ENCODE measurements around the gene MSX1.

MSX1 gene

DNA sequence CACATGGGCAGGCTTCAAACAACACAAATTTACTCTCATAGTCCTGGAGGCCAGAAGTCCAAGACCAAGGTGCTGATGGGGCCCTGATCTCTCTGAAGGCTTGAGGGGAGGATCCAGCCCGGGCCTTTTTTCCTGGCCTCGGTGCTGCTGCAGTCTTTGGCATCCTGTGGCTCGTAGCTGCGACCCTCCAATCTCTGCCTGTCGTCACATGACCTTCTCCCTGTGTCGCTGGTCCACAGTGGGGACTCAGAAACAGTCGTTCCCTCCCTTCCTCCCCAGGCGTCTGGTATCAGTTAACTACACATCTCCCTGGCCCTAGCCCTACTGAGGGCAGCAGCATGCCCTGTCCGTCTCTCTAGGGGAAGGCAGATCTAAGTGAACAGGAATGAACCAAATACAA, 19.1 kb upstream of the MSX1 start:
- DNase-seq (ENCODE audit: low read depth in 3 of 3) = no peak

DNA sequence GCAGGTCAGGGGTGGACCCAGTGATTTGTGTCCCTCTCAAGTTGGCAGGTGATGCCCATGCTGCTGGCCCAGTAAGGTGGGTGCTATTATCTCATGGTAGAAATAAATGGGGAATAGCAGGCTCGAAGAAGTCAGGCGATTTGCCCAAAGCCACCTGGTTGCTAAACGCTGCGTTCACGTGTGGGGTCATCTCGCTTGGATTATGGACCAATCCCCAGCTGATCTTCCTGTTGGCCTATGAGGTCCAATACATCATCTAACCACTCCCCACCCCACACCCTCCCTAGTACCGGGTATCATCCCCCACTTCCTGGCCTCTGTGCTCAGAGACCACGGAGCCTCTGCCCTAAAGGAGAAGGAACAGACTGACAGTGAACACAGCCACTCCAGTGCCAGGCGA, 18.3 kb upstream of the MSX1 start:
- no peak for DNase-seq (ENCODE audit: low read depth in 3 of 3)

DNA sequence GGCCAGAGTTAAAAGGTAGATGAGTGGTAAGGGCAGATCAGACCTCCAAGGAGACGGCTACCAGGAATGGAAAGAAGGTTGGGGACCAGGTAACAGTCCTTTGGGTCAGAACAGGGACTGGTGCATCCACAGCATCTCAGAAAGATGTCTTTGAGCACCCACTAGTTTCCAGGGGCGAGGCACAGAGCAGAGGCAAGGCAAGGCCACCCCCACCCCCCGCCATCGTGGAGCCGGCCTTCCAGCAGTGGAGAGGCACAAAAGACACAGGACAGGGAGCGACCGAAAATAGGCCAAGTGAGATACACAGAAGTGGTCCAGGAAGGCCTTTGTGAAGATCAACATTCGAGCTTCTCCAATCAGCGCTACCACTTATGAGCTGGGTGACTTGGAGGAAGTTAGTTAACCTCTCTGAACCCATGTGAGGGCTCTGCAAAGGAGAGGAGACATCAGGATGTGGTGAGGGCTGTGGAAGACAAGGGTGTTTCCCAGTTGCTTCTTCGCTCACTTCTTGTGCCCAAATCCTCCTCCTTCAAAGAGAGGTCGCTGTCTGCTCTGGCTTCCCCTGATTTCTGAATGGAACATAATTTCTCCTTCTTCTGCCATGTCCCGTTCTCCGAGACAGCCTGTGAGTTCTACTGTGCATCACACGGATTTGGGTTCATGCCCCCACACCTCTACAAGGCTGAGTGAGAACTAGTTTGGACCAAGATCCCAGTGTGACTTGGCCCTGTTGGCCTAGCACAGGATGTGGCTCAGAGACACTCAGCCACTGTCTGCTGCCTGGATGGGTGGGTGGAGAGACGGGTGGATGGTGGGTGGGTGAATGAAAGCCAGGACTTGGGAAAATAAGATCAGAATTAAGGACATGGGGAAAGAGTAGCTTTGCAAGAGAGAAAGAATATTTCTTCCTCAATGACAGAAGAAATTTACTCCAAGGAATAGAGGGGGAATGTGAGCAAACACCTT, 16.7 kb upstream of the MSX1 start:
- no peak for DNase-seq (ENCODE audit: low read depth in 3 of 3)

DNA sequence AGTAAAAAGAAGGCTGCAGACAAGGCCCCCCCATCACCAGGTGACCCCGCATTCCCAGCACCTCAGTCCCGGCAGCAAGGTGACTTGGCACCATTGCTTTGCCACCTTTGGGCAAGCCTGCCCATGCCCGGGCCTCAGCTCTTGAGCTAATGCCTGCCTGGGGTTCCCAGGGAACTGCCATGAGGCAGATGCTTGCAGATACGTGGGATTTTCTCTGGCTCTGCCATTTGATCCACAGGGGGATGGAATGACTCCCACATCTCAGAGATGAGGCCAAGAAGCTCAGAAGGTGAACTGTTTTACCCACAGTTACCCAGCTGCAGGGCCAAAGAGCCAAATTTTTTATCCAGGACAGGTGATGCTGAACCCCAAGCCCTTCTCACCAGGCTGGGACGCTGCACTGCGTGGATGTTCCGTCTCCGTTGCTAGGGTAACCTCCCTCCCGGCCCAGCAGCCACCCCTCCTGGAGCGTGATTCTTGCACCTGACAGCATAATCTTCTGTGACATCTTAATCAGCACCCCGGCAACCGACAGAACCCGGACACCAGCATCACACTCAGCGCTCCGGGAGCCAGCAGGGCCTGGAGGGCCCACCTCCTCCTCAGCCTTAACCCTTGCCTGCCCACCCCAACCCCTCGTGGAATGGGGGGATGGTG, 15.7 kb upstream of the MSX1 start:
- no peak for DNase-seq (ENCODE audit: low read depth in 3 of 3)

DNA sequence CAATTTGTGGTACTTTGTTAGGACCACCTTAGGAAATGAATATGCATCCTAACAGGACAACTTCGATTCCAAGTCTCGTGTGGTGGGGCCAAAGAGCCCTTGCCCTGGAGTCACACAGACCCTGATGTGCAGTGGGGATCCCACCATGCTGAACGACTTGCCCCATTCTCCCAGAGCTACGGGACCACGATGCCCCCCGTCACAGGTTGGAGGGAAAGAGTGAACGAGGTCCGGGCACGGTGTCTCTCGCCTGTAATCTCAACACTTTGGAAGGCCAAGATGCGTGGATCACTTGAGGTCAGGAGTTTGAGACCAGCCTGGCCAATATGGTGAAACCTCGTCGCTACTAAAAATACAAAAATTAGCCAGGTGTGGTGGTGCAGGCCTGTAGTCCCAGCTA, 14.4 kb upstream of the MSX1 start:
- no peak for DNase-seq (ENCODE audit: low read depth in 3 of 3)

DNA sequence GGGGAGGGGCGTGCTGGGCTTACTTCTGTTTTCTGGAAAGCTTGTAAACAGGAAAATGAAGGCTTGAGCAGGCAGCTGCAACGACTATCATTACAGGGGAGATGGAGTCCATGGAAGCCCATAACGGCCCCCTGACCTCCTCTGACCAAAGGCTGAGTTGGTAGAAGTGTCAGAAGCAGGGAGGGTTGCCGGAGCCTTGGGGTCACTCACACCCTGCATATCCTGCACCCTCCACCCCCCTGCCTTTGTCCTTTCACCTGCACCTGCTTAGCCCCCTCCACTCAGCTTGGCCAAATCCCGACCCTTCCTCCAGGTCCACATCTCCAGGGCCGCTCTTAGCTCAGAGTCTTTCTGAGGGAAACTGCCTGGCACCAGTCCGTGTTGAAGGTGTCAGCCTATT, 12.5 kb upstream of the MSX1 start:
- DNase-seq (ENCODE audit: low read depth in 3 of 3) = no peak

DNA sequence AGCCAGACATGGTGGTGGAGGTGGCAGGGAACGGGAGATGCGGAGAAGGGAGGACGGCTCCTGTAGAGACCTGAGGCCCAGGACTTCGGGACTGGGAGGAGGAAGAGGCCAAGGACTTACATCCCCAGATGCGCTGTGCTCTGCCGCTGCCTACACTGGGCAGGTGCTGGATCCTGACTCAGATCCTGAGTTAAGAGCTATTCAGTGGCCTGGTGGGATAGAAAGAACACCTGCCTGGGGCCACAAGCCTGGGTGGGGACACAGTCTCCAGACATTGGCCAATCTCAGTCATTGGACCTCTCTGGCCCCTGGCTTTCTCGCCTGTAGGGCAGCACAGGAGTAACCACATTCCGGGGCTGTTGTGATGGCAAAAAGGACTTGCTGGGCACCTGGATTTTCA, 10.9 kb upstream of the MSX1 start:
- no peak for DNase-seq (ENCODE audit: low read depth in 3 of 3)

DNA sequence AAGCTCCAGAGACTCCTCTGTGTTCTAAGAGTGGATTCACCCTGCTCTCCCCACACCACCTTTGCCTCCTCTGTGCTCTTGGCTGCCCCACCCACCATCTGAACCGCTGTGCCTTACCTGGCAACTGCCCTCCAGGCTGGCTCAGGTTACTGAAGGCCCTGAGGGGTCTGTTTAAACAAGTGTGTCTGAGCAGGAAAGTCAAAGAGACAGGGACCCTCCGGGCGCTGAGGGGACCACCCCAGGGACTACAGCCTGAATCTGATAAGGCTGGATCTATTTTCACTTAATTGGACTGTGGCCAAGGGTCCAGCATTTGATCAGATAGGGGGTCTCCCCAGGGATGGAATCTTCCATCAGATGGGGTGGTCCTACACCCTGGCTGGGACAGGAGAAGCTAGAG, 10.4 kb upstream of the MSX1 start:
- no peak for DNase-seq (ENCODE audit: low read depth in 3 of 3)

DNA sequence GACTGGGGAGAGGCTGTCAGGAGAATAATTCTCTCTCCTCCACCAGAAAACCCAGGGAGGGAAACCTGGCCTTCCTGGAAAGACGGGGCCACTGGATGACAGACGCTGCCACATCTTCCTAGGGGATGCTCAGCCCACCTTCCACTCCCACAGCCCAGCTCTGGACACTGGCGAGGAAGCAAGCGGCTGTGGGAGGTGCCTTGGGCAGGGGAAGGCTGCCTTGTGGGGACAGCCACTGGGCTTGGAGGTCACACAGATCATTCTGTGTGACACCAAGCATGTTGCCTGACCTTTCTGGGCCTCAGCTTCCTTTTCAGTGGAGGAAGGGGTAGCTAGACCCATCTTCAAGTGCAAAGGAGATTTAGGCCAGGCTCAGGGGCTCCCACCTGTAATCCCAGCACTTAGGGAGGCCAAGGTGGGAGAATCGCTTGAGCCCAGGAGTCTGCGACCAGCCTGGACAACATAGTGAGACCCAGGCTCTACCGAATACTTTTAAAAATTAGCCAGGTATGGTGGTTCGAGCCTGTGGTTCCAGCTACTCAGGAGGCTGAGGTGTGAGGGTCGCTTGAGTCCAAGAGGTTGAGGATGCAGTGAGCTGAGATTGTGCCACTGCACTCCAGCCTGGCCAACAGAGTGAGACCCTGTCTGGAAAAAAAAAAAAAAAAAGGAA, 9.8 kb upstream of the MSX1 start:
- DNase-seq (ENCODE audit: low read depth in 3 of 3) = no peak

DNA sequence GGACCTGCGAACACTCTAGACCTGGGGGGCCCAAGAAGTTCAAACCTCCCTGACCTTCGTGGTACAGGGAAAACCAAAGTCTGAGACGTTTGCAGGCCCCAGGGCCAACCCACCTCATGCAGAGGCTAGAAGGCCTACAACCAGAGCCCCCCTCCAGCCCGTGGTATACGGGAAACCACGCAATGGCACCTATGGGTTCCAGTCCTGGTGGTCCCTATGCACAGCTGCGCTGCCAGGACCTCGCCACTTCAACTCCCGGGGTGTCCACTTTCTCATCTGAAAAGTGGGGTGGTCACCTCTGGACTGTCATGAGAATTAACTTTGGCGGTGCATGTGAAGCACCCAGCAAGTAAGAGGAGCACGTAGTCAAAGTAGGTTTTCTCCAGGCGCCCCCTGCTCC, 8.4 kb upstream of the MSX1 start:
- DNase-seq (ENCODE audit: low read depth in 3 of 3) = no peak

DNA sequence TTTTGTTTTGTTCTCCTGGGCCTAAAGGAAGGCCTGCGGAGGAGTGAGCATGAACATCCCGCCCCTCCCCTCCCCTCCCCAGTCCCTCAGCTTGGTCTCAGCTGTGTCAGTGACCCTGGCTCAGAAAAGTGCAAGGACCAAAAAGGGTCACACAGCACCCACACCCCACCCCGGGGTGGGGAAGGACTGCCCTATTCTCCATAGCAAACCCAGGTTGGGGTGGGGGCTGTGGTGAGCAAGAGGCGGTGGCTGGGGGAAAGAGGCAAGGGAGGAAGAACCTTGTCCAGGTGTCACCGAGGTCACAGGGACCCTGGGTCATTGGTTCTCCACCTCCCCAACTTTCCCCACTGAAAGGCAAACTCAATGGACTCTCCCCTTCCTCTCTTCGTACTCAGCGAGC, 7.6 kb upstream of the MSX1 start:
- DNase-seq (ENCODE audit: low read depth in 3 of 3) = no peak

DNA sequence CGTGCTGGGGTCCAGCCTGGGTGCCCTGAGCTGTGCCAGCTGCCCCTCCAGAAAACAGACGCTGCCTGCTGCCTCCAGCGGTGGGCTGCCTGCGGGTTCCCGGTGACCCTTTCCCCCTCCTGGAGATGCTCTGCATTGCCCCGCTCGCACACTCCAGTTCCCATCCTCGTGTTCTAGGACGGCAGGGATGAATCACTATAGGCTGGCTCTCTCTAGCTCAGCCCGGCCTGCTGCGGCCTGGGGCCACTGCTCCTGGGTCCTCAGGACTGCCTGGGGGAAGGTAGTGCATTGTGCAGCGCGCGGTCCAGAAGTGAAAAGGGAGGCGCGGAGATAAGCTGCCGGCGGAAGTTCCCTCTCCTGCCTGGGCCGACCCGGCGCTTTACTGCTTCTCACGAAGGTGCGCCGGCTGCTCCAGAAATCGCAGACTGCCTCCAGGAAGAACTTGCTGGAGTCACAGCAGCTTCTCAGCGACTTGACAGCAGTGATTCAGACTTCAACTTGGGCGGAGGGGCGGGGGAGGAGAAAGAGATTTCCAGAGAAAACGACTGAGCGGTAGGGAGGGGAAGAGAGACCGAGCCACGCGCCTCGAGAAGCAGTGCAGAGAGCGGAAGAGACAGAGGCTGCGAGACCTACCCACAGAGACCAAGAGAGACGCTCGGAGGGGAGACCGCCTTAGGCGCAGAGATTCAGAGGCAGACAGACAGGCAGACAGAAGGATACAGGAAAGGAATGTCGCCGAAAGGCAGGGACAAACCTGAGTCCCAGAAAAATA, 6.7 kb upstream of the MSX1 start:
- DNase-seq (ENCODE audit: low read depth in 3 of 3) = peak in 1 of 3 experiments; percentile 25

DNA sequence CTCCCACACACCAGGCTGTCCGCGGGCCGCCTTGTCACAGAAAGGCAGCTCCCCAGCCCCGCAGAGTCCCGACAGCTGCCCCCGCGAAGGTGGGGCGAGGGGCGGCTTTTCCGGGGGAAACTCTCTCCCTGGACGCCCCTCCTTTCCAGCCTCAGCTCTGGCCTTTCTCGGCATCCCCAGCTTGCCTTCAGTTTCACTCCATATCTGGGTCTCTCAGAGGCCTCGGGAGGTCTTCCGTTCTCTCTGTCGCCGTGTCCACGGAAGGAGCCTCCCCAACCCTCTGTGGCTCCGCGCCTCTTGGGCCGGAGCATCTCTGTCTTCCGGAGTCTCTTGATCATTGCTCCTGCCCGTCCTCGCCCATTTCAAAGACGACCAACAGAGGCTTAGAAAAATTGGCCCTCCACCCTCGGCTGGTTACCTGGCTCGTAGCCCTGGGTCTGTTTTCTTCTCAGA, 6.1 kb upstream of the MSX1 start:
- no peak for DNase-seq (ENCODE audit: low read depth in 3 of 3)

DNA sequence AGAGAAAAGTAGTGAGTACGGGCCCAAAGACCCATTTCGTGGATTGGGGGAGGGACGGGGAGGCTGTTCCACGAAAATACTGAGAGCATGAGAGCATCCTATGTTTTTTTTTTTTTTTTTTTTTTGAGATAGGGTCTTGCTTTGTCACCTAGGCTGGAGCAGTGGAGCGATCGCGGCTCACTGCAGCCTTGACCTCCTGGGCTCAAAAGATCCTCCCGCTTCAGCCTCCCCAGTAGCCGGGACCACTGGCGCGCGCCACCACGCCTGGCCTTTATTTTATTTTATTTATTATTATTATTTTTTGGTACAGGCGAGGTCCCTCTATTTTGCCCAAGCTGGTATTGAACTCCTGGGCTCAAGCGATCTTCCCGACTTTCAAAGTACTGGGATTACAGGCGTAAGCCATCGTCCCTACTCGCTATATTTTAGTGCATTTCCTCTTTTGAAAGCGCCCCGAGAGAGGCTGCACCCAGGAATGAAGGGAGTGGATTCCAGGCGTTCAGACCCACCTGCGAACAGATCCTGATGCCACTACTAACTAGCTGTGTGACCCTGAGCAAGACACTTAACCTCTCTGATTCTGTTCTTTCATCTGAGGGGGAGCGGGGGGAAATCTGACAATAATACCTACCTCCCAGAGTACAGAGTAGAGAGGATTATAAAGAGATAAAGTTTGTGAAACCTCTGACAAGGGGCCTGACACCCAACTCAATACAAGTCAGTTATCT, 5.4 kb upstream of the MSX1 start:
- no peak for DNase-seq (ENCODE audit: low read depth in 3 of 3)

DNA sequence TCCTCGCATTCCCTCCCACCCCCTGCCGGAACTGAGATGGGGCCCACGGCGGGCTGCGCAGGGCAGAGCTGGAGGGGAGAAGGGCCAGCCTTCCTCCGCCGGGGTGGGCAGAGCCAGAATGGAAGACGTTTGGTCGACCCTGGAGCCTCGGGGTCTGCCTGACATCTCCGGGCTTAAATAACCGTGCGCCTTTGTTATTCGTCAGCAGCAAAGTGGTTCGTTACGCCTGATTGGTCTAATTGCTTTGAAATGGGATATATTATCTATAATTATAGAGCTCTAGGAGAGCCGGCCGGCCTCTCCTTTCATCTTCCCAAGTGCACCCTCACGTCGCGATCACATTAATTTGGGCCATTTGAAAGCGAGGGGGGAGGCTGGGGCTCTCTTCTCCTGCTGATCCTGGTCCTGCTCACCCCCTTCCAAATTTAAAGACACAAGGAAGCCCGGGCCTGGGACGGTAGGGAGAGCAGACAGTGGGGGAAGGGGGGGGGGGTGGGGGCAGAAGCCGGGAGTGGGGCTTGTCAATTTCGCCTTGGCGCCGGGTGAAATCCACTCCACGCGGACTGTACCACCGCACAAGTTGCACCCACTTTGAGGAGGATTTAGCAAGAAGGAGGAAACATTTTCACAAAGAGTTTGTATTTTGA, 4.7 kb upstream of the MSX1 start:
- no peak for DNase-seq (ENCODE audit: low read depth in 3 of 3)

DNA sequence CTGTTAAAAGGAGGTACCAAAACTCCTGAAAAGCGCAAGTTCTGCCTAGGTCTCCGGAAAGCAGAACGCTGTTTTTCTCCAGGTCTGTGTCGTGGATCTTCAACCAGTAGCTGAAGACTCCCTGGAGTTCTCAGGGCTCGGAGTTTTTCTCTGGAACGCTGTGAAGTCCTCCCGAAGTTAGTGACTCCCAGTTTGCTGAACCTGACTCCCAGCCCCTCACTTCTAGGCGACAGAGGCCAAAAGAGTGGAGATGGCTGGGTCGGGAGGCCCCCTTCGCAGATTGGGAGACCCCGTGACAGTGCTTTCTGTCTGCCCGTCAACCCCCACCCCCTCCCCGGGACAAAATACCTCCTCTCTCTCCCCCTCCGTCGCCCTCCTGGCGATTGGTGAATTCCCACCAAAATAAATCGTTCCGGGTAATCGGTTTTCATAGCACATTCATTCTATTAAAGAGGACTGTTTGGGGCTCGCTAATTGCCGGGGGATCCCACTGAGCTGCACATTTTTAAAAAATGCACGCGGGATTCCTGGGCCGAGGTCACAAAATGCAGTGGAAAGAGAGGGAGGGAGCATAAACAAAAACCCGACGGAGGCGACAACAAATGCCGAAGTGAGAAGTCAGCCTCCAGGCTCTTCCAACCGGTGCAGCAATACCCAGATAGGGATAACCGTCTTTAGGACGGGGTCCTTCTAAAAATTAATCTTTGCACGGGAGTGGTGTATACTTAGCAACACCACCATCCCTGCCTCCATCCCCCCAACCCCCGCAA, 4.0 kb upstream of the MSX1 start:
- no peak for DNase-seq (ENCODE audit: low read depth in 3 of 3)

DNA sequence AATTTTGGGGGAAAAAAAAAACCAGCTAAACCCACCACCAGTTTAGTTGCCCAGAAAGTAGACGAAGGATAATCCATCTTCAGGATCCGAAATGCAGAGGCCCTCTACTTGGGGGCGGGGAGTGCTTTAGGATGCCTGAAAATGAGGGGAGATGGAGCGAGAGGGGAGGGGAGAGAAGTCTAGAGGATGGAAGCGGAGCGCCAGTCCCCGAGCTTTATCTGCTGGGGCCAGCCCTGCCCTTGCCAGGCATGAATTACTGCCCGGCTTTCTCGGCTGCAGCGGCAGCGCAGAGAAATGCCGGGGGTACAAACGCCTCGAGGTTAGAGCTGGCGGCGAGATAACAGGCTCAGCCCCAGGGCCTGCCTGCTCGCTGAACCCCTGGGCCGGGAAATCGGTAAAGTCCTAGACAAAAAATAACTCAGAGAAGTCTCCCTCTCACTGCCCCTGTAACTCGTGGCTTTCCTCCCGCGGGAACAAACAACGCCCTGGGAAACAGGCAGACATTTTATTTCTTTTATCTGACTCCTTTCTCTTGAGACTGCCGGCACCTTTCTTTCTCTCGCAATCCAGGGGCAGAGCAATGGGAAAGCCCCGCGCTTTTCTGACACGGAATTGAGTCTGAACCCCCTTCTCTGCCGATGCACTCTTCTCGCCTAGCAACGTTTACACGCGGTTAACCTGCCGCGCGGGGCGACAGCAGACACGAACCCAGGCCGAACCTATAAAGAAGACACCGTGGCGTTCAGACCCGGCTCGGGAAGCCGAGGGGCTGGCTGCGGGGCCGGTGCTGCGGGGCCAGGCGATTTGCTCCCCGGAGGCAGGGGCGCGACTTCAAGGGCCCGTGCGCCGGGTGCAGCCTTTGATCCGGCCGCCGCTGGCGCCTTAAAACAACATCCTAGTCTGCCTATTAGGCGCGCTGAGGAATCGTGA, 3.1 kb upstream of the MSX1 start:
- DNase-seq (ENCODE audit: low read depth in 3 of 3) = no peak

DNA sequence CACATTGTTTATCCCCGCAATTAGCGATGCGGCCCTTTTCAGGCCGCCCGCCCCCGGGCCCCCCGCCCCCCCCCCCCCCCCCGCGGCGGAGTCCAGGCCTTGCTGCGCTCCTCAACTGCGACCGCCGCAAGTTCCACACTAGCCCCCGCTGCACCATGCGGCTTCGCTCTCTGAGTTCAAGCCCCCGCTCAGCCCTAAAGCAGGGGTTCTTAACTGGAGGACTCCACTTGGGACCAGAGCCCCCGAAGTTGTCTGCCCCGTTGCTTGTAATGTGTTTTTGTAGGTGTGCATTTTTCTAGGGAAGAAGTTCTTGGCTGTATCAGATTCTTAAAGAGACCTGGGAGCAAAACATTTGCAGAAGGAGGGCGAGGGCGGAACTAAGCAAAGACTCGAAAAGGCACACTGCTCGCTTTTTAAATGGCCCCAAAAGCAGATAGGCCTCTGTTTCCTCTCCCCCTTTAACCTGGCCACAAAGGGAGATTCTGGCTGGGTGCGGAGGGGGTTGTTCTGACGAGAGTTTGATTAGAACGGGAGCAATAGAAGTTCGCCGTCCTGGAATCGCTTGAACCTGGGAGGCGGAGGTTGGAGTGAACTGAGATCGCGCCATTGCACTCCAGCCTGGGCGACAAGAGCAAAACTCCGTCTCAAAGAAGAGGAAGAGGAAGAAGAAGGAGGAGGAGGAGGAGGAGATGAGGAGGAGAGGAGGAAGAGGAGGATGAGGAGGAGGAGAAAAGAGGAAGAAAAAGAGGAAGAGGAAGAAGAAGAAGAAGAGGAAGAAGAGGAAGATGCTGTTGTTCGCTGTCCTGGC, 2.3 kb upstream of the MSX1 start:
- no peak for DNase-seq (ENCODE audit: low read depth in 3 of 3)
